A673 (cell line): ENCODE data around the gene BTG2. TPM values are rescaled to one million over a fixed set of nuclear protein-coding genes. Genes with fewer than 3 reads are reported as not detected.

ENCODE experiments used
- BruUV-seq: library from RNA; stranded (reverse); fragments of 400-500 nt; replicated peaks from 2 replicates; lab custom pipeline; 2021; lab: Mats Ljungman, UMichigan
- CTCF ChIA-PET: fragments of 300-600 bp; sonication (Branson Sonifier 250); formaldehyde crosslinking; loops from one replicate; lab custom pipeline; 2022; ENCODE audit warnings: antibody characterized with exemption; lab: Charles Lee
- POLR2A ChIA-PET: fragments of 300-600 bp; sonication (Branson Sonifier 250); formaldehyde crosslinking; loops from one replicate; lab custom pipeline; 2022; ENCODE audit warnings: antibody characterized with exemption; ENCODE audit not compliant: low non-redundant PET; lab: Charles Lee
- DNase-seq: peaks from one replicate; pipeline ENCODE4 v3.0.0-alpha.2; 2015; ENCODE audit warnings: low spot score
- H3K27ac ChIP-seq: fragments of 200-600 bp; sonication (generic); 2 replicates; pipeline ENCODE4 v1.5.1; 2016; ENCODE audit warnings: mixed run types, low read depth, mild to moderate bottlenecking, mixed read lengths, antibody characterized with exemption, low read length; ENCODE audit not compliant: poor library complexity, severe bottlenecking
- H3K27me3 ChIP-seq: fragments of 200-600 bp; sonication (generic); replicated peaks from 2 replicates; pipeline ENCODE4 v1.6.1; 2017; ENCODE audit warnings: mixed run types, low read depth, mild to moderate bottlenecking, mixed read lengths, antibody characterized with exemption, low read length; ENCODE audit not compliant: insufficient read depth, poor library complexity
- H3K36me3 ChIP-seq: fragments of 200-600 bp; sonication (generic); 2 replicates; pipeline ENCODE4 v1.6.1; 2016; ENCODE audit warnings: mixed run types, mild to moderate bottlenecking, mixed read lengths, antibody characterized with exemption, low read length; ENCODE audit not compliant: insufficient read depth, poor library complexity, severe bottlenecking
- H3K4me1 ChIP-seq: fragments of 200-600 bp; sonication (generic); 2 replicates; pipeline ENCODE4 v1.6.1; 2017; ENCODE audit warnings: mixed run types, mild to moderate bottlenecking, mixed read lengths, antibody characterized with exemption, low read length; ENCODE audit not compliant: insufficient read depth, poor library complexity, severe bottlenecking
- H3K4me3 ChIP-seq: fragments of 200-600 bp; sonication (generic); 2 replicates; pipeline ENCODE4 v1.5.1; 2016; ENCODE audit warnings: low read depth, mixed run types, mild to moderate bottlenecking, mixed read lengths, low read length; ENCODE audit not compliant: poor library complexity, severe bottlenecking
- H3K9me3 ChIP-seq: fragments of 200-600 bp; sonication (generic); 2 replicates; pipeline ENCODE4 v1.6.1; 2016; ENCODE audit warnings: mixed run types, low read depth, mild to moderate bottlenecking, mixed read lengths, antibody characterized with exemption, low read length; ENCODE audit not compliant: poor library complexity, severe bottlenecking
- CTCF ChIP-seq: fragments of 300-800, 200-600 bp; sonication (generic); conservative IDR thresholded peaks from 2 replicates; pipeline ENCODE4 v1.5.1; 2017; ENCODE audit warnings: low read depth, mild to moderate bottlenecking, antibody characterized with exemption, low read length, moderate library complexity, mixed read lengths
- EZH2 ChIP-seq: fragments of 200-600 bp; sonication (generic); IDR thresholded peaks from 2 replicates; pipeline ENCODE4 v1.6.1; 2017; ENCODE audit warnings: borderline replicate concordance, low read depth, mild to moderate bottlenecking, mixed read lengths, antibody characterized with exemption, low read length; ENCODE audit not compliant: poor library complexity, severe bottlenecking
- intact Hi-C: fragments of 100-400 bp; cut with micrococcal nuclease; formaldehyde crosslinking; loops from one replicate; pipeline ENCODE4 v1.10.0; 2022; ENCODE audit not compliant: unreplicated experiment
- total RNA-seq: library from RNA; stranded (reverse); gene quantifications from 2 replicates; pipeline ENCODE4 v1.2.3, GENCODE V29; 2021

BTG2 gene
- total RNA-seq, 1 experiment from 2014 or later: 9.3 TPM

GRCh38 chr1:203290261-203291089 is 14.8 kb upstream of the BTG2 start:
- no TSS peak for BruUV-seq
- intact Hi-C loops: no loop called here
- ChIA-PET CTCF (interaction anchor here (0.7 to 1.5 kb wide), 2 partner anchors 18 to 23 kb away, joined by 3 to 4 read pairs; no protein-coding TSS in a partner anchor), POLR2A (no interaction called here)
- peaks cover 27% of the 10 kb centered on the region for H3K4me1 ChIP-seq
- no peaks in the 10 kb centered on the region for H3K36me3 ChIP-seq
- H3K27me3 ChIP-seq: no peaks in the 10 kb centered on the region
- DNase-seq: peak; percentile 78
- peak overlapping the region; percentile 65 for H3K27ac ChIP-seq
- no peaks in the 10 kb centered on the region for H3K9me3 ChIP-seq
- TF ChIP-seq CTCF (no peak), EZH2 (no peak)
- H3K4me3 ChIP-seq: no peak overlapping the region

GRCh38 chr1:203291201-203292096 is 13.9 kb upstream of the BTG2 start:
- no peak for TF ChIP-seq CTCF
- TF ChIP-seq EZH2: no peak
- CTCF ChIA-PET: interaction anchor here (0.7 kb wide), 1 partner anchor 24 kb away, joined by 3 read pairs; no protein-coding TSS in a partner anchor
- Histone ChIP-seq H3K27ac (peak overlapping the region; percentile 65), H3K36me3 (no peaks in the 10 kb centered on the region), H3K4me1 (peaks cover 37% of the 10 kb centered on the region), H3K27me3 (no peaks in the 10 kb centered on the region), H3K9me3 (no peaks in the 10 kb centered on the region), H3K4me3 (no peak overlapping the region)
- POLR2A ChIA-PET: no interaction called here
- intact Hi-C loops: no loop called here
- DNase-seq: no peak
- BruUV-seq: no TSS peak

- H3K27me3 ChIP-seq: no peaks in the 10 kb centered on the region
- DNase-seq: peak; percentile 50
- ChIA-PET CTCF (no interaction called here), POLR2A (no interaction called here)
- H3K27ac ChIP-seq: peak overlapping the region; percentile 29
- no TSS peak for BruUV-seq
- peaks cover 23% of the 10 kb centered on the region for H3K4me1 ChIP-seq
- H3K36me3 ChIP-seq: no peaks in the 10 kb centered on the region
- H3K9me3 ChIP-seq: no peaks in the 10 kb centered on the region
- no peak overlapping the region for H3K4me3 ChIP-seq
- no peak for TF ChIP-seq EZH2
- no peak for TF ChIP-seq CTCF
- intact Hi-C loops: no loop called here
Measured at GRCh38 chr1:203295796-203296195, 9.5 kb upstream of the BTG2 start.
